ENCODE measurements around the gene C19orf81. TPM values are rescaled to one million over a fixed set of nuclear protein-coding genes. Genes with fewer than 3 reads are reported as not detected.

C19orf81 gene
- polyA plus RNA-seq, 3 donors, result 1.4 to 5.1 (median 2.3) TPM

- no peak for DNase-seq (ENCODE audit: extremely low read depth in 1 of 11, low read depth in 9 of 11, low spot score in 4 of 11)
These were observed 46.8 kb downstream of the C19orf81 start for GRCh38 chr19:50696094-50696483.

- no peak for DNase-seq (ENCODE audit: extremely low read depth in 1 of 11, low read depth in 9 of 11, low spot score in 4 of 11)
These were observed 48.3 kb downstream of the C19orf81 start for GRCh38 chr19:50697414-50698124.

- no peak for DNase-seq (ENCODE audit: extremely low read depth in 1 of 11, low read depth in 9 of 11, low spot score in 4 of 11)
These were observed 52.2 kb downstream of the C19orf81 start for GRCh38 chr19:50701367-50701985.

DNA sequence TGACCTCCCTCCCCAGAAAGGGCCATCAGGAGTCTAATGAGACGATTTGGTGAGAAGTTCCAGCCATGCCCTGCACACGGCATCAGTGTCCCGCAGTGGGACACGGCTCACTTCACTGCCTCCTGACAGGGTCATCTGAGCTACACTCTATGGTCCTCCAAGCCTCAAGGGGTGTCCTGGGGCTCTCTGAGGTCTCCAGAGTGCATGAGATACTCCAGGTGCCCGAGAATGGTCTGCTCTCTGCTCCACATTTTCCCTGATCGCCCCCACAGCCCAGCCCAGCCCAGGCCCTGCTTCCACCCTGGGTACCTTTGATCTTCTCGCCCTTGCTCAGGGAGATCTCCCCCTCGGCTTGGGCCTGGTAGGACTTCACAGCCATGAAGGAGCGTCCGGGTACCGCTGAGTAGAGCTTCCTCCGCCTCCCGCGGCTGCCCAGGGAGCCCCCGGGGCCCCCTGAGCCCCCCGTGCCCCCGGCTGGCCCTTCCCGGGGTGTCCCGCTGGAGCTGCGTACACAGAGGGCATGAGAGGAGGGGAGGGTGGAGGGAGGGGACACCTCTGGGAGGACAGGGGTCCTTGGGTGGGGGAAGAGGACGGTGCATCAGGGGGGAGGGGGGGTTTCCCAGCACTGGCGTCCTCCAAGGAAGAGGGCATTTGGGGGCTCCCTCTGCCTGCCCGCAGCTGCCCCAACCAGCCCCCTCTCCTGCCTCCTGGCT lies 53.1 kb downstream of the C19orf81 start:
- DNase-seq (ENCODE audit: extremely low read depth in 1 of 11, low read depth in 9 of 11, low spot score in 4 of 11), result no peak

- no peak for DNase-seq (ENCODE audit: extremely low read depth in 1 of 11, low read depth in 9 of 11, low spot score in 4 of 11)
These were observed 53.9 kb downstream of the C19orf81 start for GRCh38 chr19:50702871-50703829.

DNA sequence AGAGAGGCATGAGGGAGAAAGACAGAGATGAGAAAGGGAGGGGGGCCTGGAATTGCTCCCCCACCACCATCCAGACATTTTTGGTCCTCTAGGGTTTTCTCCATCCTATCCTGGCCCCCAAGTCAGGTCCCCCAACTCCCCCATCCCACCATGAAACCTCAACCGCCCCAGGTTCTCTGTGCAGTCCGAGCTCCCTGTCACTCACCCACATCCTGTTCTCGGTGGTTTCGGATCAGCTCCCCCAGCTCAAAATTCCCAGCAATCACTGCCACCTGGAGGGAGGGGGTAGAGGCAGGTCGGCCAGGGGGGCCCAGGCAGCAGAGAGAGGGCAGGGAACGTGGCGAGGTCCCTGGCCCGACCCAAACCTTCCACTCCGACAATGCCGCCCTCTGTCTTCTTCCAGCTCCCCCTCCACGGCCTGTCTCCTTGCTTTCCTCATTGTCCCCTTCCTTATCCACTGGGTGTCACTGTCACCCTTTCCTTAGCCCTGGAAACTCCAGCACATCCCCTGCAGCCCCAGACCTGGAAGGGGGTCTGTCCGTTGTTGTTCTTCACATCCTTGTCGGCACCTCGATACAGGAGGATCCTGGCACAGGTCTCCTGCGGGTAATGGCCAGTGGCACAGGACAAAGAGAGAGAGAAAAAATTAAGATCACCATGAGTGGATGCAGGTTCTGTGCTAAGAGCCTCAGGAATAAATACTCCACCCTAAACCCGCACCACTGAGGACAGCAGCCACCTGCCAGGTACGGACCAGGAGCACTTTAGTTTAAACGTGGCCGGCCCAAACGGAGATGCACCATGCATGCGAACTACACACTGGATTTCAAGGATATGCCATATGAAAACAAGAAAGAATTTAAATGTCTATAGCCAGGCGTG lies 54.9 kb downstream of the C19orf81 start:
- DNase-seq (ENCODE audit: extremely low read depth in 1 of 11, low read depth in 9 of 11, low spot score in 4 of 11), result no peak

DNA sequence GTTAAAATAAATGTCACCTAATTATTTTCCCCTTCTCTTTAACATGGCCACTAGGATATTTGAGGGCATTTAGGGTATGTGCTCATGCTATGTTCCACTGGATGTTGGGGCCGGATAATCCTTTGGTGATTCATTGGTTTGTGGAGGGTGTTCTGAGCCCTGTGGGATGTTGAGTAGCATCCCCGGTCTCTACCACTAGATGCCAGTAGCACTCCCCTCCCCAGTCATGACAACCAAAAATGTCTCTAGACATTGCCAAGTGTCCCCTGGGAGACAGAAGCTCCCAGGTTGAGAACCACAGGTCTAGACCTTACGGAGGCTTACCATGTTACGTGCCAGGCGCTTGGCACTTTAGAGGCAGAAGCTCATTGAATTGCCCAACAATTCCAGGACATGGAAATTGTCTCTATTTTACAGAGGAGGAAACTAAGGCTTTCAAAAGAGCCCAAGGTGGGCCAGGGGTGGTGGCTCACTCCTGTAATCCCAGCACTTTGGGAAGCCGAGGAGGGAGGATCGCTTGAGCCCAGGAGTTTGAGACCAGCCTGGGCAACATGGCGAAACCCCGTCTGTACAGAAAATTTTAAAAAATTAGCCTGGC lies 56.3 kb downstream of the C19orf81 start:
- DNase-seq (ENCODE audit: extremely low read depth in 1 of 11, low read depth in 9 of 11, low spot score in 4 of 11), result no peak

GRCh38 chr19:50706387-50706786 lies 57.1 kb downstream of the C19orf81 start:
- DNase-seq (ENCODE audit: extremely low read depth in 1 of 11, low read depth in 9 of 11, low spot score in 4 of 11), result no peak

DNA sequence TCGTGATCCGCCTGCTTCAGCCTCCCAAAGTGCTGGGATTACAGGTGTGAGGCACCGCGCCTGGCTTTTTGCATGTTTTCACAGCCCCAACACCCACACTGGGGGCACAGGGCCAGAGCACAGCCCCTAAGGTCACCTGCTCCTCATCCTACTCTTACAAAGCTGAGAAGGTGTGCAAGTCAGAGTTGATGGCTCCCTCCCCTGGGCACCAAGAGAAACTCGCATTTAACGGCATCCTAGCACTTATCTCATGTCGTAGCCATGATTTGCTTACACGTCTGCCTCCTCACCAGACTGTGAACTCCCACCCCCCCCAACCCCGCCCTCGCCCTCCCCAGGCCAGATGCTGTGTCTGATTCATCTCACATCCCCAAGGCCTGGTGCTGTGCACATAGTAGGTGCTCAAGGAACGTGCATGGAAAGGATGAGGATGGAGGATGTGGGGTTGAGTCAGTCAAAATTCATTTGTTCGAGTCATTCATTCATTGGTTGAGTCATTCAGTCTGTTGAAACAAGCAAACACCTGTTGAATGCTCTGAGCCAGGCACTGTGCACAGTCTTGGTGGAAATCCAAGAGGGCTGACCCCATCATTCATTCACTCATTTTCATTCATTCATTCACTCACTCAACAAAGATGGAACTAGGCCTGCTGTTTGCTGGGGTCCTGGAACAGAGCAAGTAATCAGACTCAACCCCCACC lies 59.1 kb downstream of the C19orf81 start:
- DNase-seq (ENCODE audit: extremely low read depth in 1 of 11, low read depth in 9 of 11, low spot score in 4 of 11), result no peak

Other genes starting within 250 kb of the C19orf81 start
- 1 to 10 TPM in 1 of 3 donors, under 1 TPM in 2; 0.97 to 1.4 (median 0.99) TPM for gene SPIB, start 230.5 kb upstream of the C19orf81 start, polyA plus RNA-seq (ENCODE audit: insufficient read length in 3 of 3)
- gene MYBPC2, start 216.6 kb upstream of the C19orf81 start, polyA plus RNA-seq (ENCODE audit: insufficient read length in 3 of 3), result 1 to 10 TPM in 1 of 3 donors, under 1 TPM in 2; 0.61 to 1.2 (median 0.89) TPM
- gene EMC10, start 172.9 kb upstream of the C19orf81 start, polyA plus RNA-seq (ENCODE audit: insufficient read length in 3 of 3), result 100 to 1,000 TPM in 2 of 3 donors, 10 to 100 TPM in 1; 91.1 to 172 (median 141) TPM
- 10 to 100 TPM in 1 of 3 donors, 1 to 10 TPM in 2; 6.9 to 10.6 (median 9.8) TPM for gene GARIN5A, start 172.6 kb upstream of the C19orf81 start, polyA plus RNA-seq (ENCODE audit: insufficient read length in 3 of 3)
- gene JOSD2, start 138.3 kb upstream of the C19orf81 start, polyA plus RNA-seq (ENCODE audit: insufficient read length in 3 of 3), result 10 to 100 TPM in 2 of 3 donors, 1 to 10 TPM in 1; 7.1 to 16.9 (median 13.8) TPM
- 10 to 100 TPM in 2 of 3 donors, 1 to 10 TPM in 1; 7.0 to 13.2 (median 12.4) TPM for gene ASPDH, start 135.5 kb upstream of the C19orf81 start, polyA plus RNA-seq (ENCODE audit: insufficient read length in 3 of 3)
- gene LRRC4B, start 81.0 kb upstream of the C19orf81 start, polyA plus RNA-seq (ENCODE audit: insufficient read length in 3 of 3), result 10 to 100 TPM; 13.8 to 26.0 (median 21.8) TPM
- gene SYT3, start 9.6 kb upstream of the C19orf81 start, polyA plus RNA-seq (ENCODE audit: insufficient read length in 3 of 3), result 1 to 10 TPM in 1 of 3 donors, under 1 TPM in 2; 0.37 to 1.5 (median 0.57) TPM
- gene SHANK1, start 70.4 kb downstream of the C19orf81 start, polyA plus RNA-seq (ENCODE audit: insufficient read length in 3 of 3), result 1 to 10 TPM; 4.5 to 5.6 (median 5.5) TPM
- gene CLEC11A, start 73.9 kb downstream of the C19orf81 start, polyA plus RNA-seq (ENCODE audit: insufficient read length in 3 of 3), result 10 to 100 TPM; 18.5 to 37.9 (median 37.6) TPM
- gene GPR32, start 121.0 kb downstream of the C19orf81 start, polyA plus RNA-seq (ENCODE audit: insufficient read length in 3 of 3), result not detected
- gene ACP4, start 141.0 kb downstream of the C19orf81 start, polyA plus RNA-seq (ENCODE audit: insufficient read length in 3 of 3), result under 1 TPM in 2 of 3 donors, not detected in 1; 0.07 to 0.36 TPM
- 1 to 10 TPM; 1.3 TPM for gene KLK1, start 174.3 kb downstream of the C19orf81 start, polyA plus RNA-seq (ENCODE audit: insufficient read length in 3 of 3)
- gene KLK15, start 184.1 kb downstream of the C19orf81 start, polyA plus RNA-seq (ENCODE audit: insufficient read length in 3 of 3), result not detected
- gene KLK3, start 205.5 kb downstream of the C19orf81 start, polyA plus RNA-seq (ENCODE audit: insufficient read length in 3 of 3), result under 1 TPM; 0.42 to 0.65 (median 0.48) TPM
- gene KLK2, start 224.0 kb downstream of the C19orf81 start, polyA plus RNA-seq (ENCODE audit: insufficient read length in 3 of 3), result under 1 TPM in 1 of 3 donors, not detected in 2; 0.42 TPM